ENCODE data around the gene TXNRD1. TPM values are rescaled to one million over a fixed set of nuclear protein-coding genes. Genes with fewer than 3 reads are reported as not detected.
A peak's percentile ranks its signal among the peaks of the same experiment; 100 is the strongest.

TXNRD1 gene
- total RNA-seq, 1 donor from 2014 or later: 100 TPM

GRCh38 chr12:104357421-104357952 is 141.9 kb downstream of the TXNRD1 start:
- peak; percentile 30 for DNase-seq (ENCODE audit: extremely low spot score, unreplicated experiment)
- Mint-ChIP-seq H3K9me3 (ENCODE audit: unreplicated experiment) (peaks cover 10% of the 10 kb centered on the region), H3K27ac (ENCODE audit: unreplicated experiment) (no peak overlapping the region), H3K4me1 (ENCODE audit: unreplicated experiment) (no peaks in the 10 kb centered on the region), H3K4me3 (ENCODE audit: unreplicated experiment) (no peak overlapping the region), H3K36me3 (ENCODE audit: unreplicated experiment) (peaks cover 10% of the 10 kb centered on the region), H3K27me3 (ENCODE audit: unreplicated experiment) (no peaks in the 10 kb centered on the region)
- no peak for TF ChIP-seq CTCF (IDR thresholded peaks at IDR 0.05)

- H3K4me3 Mint-ChIP-seq (ENCODE audit: unreplicated experiment): no peak overlapping the region
- H3K27me3 Mint-ChIP-seq (ENCODE audit: unreplicated experiment): no peaks in the 10 kb centered on the region
- H3K9me3 Mint-ChIP-seq (ENCODE audit: unreplicated experiment): peaks cover 10% of the 10 kb centered on the region
- TF ChIP-seq CTCF (IDR thresholded peaks at IDR 0.05): peak; percentile 64
- H3K27ac Mint-ChIP-seq (ENCODE audit: unreplicated experiment): no peak overlapping the region
- H3K4me1 Mint-ChIP-seq (ENCODE audit: unreplicated experiment): peaks cover 7% of the 10 kb centered on the region
- peak; percentile 60 for DNase-seq (ENCODE audit: extremely low spot score, unreplicated experiment)
- H3K36me3 Mint-ChIP-seq (ENCODE audit: unreplicated experiment): peaks cover 7% of the 10 kb centered on the region
Observed at GRCh38 chr12:104358353-104359003, 142.9 kb downstream of the TXNRD1 start.

GRCh38 chr12:104359216-104359615 is 143.6 kb downstream of the TXNRD1 start:
- Mint-ChIP-seq H3K4me3 (ENCODE audit: unreplicated experiment) (no peak overlapping the region), H3K4me1 (ENCODE audit: unreplicated experiment) (peaks cover 7% of the 10 kb centered on the region), H3K27ac (ENCODE audit: unreplicated experiment) (no peak overlapping the region), H3K36me3 (ENCODE audit: unreplicated experiment) (peaks cover 6% of the 10 kb centered on the region), H3K27me3 (ENCODE audit: unreplicated experiment) (no peaks in the 10 kb centered on the region), H3K9me3 (ENCODE audit: unreplicated experiment) (peaks cover 10% of the 10 kb centered on the region)
- DNase-seq (ENCODE audit: extremely low spot score, unreplicated experiment): no peak
- no peak for TF ChIP-seq CTCF (IDR thresholded peaks at IDR 0.05)

- no peaks in the 10 kb centered on the region for H3K27me3 Mint-ChIP-seq (ENCODE audit: unreplicated experiment)
- peaks cover 10% of the 10 kb centered on the region for H3K9me3 Mint-ChIP-seq (ENCODE audit: unreplicated experiment)
- DNase-seq (ENCODE audit: extremely low spot score, unreplicated experiment): no peak
- H3K36me3 Mint-ChIP-seq (ENCODE audit: unreplicated experiment): no peaks in the 10 kb centered on the region
- H3K4me1 Mint-ChIP-seq (ENCODE audit: unreplicated experiment): peaks cover 7% of the 10 kb centered on the region
- no peak for TF ChIP-seq CTCF (IDR thresholded peaks at IDR 0.05)
- H3K4me3 Mint-ChIP-seq (ENCODE audit: unreplicated experiment): no peak overlapping the region
- H3K27ac Mint-ChIP-seq (ENCODE audit: unreplicated experiment): no peak overlapping the region
Observed at GRCh38 chr12:104360157-104360556, 144.6 kb downstream of the TXNRD1 start.

GRCh38 chr12:104360983-104361707 is 145.6 kb downstream of the TXNRD1 start:
- H3K4me1 Mint-ChIP-seq (ENCODE audit: unreplicated experiment): peaks cover 7% of the 10 kb centered on the region
- no peaks in the 10 kb centered on the region for H3K27me3 Mint-ChIP-seq (ENCODE audit: unreplicated experiment)
- no peak for DNase-seq (ENCODE audit: extremely low spot score, unreplicated experiment)
- no peak overlapping the region for H3K27ac Mint-ChIP-seq (ENCODE audit: unreplicated experiment)
- H3K36me3 Mint-ChIP-seq (ENCODE audit: unreplicated experiment): no peaks in the 10 kb centered on the region
- H3K9me3 Mint-ChIP-seq (ENCODE audit: unreplicated experiment): peaks cover 10% of the 10 kb centered on the region
- TF ChIP-seq CTCF (IDR thresholded peaks at IDR 0.05): no peak
- no peak overlapping the region for H3K4me3 Mint-ChIP-seq (ENCODE audit: unreplicated experiment)
